Measurements from ENCODE around the gene L3HYPDH.
"Not testable (repeated sequence)": the region's sequence is repeated elsewhere in the genome, so short reads cannot be mapped to it uniquely, and the experiment has no call there.

L3HYPDH gene

GRCh38 chr14:59478540-59478939 lies 5.7 kb downstream of the L3HYPDH start:
- no peak for DNase-seq (ENCODE audit: low read depth in 2 of 2)

GRCh38 chr14:59475709-59476108 lies 8.5 kb downstream of the L3HYPDH start:
- DNase-seq (ENCODE audit: low read depth in 2 of 2) = no peak

- DNase-seq (ENCODE audit: low read depth in 2 of 2) = no peak
These were observed 10.0 kb downstream of the L3HYPDH start for GRCh38 chr14:59474172-59474571.

GRCh38 chr14:59465316-59466135 lies 18.7 kb downstream of the L3HYPDH start, which contains the start of gene GPR135:
TSS of gene GPR135 (minus strand) at chr14:59465380. CDS start at chr14:59465226, 154 bp downstream.
- no peak for DNase-seq (ENCODE audit: low read depth in 2 of 2)

GRCh38 chr14:59464486-59465315 lies 19.5 kb downstream of the L3HYPDH start:
- DNase-seq (ENCODE audit: low read depth in 2 of 2) = peak; percentile 14 to 29

DNA sequence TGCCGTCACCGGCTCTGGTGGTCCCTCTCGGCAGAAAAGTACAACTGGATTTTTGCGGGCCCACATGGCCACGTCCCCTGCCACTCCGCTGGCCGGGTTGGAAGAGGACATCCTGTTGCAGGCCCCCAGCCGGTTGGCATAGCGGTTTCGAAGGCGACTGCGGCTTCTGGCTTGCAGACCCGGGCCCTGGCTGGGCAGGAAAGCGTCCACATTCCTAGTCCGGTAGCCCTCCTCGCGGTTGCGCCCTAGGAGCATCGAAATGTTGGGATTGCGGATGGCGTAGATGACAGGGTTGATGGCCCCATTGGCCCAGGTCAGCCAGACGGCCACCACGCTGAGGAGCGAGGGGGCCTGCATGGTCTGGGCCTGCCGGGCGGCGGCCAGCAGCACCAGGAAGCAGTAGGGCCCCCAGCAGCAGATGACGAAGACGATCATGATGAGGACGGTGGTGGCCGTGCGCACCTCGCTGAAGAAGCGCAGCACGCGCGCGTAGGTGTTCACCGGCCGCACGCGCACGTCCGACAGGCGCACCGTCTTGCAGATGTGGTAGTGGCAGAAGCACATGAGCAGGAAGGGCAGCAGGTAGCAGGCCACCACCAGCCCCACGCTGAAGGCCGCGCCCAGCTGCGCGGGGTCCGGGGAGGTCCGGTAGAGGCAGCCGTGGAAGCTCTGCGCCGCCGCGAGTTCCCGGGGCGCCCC lies 20.3 kb downstream of the L3HYPDH start:
- DNase-seq (ENCODE audit: low read depth in 2 of 2) = no peak

DNA sequence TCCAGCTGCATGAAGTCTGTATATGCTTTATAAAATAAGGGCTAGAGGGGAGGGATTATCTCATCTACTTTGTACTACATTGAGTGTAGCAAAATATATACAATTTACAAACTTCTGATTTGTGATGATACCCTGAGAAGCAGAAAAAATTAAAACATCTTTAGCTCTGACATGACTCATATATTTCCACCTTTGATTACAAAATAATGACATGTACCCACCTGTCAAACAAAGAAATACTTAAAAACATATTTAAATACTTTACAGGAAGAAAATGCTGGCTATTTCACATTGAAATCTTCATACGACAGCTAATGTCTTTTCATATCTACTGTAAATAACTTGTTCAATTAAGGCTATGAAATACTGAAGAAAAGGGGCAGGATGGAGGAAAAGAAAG lies 22.3 kb downstream of the L3HYPDH start:
- DNase-seq (ENCODE audit: low read depth in 2 of 2) = no peak

- no peak for DNase-seq (ENCODE audit: low read depth in 2 of 2)
These were observed 23.8 kb downstream of the L3HYPDH start for GRCh38 chr14:59460378-59460777.

DNA sequence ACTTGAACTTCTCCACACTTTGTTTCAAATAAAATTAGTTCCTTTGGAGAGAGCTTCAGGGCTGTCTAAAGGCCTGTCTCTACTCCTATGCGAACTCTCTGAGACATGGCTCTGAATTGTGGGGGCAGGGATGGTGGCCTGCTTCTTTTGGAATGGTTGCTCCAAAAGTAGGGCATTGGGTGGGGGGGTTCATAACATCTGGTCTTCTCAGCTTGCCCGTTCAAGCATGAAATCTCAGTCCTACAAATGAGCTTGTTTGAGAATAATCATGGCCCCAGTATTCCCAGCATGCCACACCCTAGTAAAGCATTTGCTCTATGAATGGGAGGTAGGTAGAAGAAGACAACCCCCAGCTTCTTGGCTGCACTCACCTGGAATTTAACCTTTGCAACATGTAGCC lies 25.7 kb downstream of the L3HYPDH start:
- DNase-seq (ENCODE audit: low read depth in 2 of 2) = no peak

DNA sequence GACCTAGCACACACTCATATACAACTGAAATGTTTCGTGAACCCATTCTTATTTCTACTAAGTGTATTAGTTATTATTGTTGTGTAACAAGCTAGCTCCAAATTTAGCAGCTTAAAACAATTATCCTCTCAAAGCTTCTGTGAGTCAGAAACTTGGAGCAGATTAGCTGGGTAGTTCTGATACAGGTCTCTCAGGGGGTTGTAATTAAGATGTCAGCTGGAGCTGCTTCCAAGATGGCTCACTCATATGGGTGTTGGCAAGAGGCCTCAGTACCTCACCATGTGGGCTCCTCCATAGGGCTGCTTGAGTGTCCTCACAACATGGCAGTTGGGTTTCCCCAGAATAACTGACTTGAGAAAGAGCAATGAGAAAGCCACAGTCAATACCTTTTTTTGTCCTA lies 28.8 kb downstream of the L3HYPDH start:
- no peak for DNase-seq (ENCODE audit: low read depth in 2 of 2)

DNA sequence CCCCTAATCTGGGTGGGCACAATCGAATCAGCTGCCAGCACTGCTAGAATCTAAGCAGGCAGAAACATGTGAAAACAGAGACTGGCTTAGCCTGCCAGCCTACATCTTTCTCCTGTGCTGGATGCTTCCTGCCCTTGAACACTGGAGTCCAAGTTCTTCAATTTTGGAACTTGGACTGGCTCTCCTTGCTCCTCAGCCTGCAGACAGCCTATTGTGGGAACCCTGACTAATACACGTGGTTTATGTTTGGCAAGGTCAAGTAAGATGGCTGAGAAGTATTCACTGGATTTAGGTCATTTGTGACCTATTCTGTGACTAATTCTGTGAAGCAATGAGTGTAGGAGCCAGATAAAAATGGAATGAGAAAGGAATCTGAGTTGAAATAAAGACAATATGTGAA lies 30.1 kb downstream of the L3HYPDH start:
- DNase-seq (ENCODE audit: low read depth in 2 of 2) = no peak

DNA sequence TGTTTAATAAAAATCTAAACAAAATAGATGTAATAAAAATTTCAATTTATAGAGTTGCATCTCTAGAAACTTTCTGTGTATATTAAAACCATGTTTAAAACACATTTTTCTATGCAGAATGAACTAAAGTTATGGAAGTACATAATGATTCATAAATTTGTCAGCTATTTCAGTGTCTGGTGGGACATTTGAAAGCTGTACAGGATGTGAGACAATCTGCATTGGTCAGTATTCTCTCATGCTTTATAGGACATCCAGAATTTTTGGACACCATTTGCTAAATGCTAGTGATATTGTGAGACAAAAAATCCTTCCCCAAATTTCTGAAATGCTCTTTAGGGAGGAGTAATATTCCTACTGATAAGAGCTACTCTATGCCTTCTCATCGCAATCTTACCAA lies 32.4 kb downstream of the L3HYPDH start:
- DNase-seq (ENCODE audit: low read depth in 2 of 2) = no peak

GRCh38 chr14:59450716-59451115 lies 33.5 kb downstream of the L3HYPDH start:
- no peak for DNase-seq (ENCODE audit: low read depth in 2 of 2)

- DNase-seq (ENCODE audit: low read depth in 2 of 2) = not testable (repeated sequence)
These were observed 35.5 kb downstream of the L3HYPDH start for GRCh38 chr14:59448673-59449072.

DNA sequence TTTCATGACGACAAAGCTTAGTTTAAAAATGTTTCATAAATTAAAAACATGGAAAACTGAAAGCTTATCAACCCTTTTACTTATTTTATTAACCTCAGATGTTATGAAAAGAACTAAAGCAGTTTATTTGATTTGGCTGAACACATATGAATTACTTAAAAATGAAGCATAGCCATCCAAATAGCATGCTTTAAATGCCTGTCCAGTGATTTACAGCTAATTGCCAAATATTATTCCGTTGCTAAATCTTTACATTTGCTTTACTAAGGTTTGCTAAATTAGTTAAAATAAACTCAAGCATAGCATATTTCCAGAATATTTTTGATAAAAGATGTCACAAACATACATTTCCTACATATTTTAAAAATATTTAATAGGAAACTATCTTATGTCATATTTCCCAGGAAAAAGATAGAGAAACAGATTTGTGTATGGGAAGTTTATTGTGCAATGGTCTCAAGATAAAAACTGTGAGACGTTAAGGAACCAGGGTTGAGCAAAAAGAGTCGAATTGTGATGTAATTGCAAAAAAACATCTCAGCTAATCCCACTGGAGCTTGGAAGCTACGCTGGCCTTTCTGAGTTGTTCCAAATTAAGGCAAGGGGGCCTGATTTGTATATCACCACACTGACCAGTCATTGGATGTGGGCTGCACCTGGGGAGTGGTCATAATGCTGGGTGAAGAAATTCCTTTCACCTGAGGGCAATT lies 44.8 kb downstream of the L3HYPDH start:
- DNase-seq (ENCODE audit: low read depth in 2 of 2) = no peak

DNA sequence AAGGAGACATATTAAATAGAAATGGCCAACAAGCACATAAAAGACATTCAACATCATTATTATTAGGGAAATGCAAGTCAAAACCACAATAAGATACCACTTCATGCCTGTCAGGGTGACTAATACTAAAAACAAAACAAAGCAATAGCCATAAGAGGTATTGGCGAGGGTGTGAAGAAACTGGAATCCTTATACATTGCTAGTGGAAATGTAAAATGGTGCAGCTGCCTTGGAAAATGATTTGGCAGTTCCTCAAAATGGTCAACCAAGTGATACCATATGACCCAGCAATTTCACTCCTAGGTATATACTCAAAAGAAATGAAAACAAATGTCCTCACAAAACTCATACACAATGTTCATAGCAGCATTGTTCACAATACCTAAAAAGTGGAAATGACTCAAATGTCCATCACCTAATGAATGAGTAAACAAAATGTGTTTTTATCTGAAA lies 46.0 kb downstream of the L3HYPDH start:
- DNase-seq (ENCODE audit: low read depth in 2 of 2) = no peak

DNA sequence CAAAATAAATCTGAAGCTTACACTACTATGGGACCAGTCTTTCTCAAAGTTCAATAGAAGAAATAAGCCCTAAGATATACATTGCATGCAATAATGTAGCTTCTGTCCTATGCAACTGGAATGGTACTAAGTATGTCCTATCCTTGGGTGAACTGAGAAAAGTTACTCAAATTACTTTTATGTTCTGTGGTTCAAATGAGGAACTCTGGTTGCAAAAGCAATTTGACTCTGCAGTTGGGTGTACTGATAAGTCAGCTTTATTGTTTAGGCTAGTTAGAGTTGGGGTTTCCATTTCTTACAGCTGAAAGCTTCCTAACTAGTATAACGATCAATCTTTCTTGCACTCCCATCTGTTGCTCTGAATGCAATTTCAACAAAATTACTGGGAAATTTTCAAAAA lies 48.2 kb downstream of the L3HYPDH start:
- no peak for DNase-seq (ENCODE audit: low read depth in 2 of 2)

DNA sequence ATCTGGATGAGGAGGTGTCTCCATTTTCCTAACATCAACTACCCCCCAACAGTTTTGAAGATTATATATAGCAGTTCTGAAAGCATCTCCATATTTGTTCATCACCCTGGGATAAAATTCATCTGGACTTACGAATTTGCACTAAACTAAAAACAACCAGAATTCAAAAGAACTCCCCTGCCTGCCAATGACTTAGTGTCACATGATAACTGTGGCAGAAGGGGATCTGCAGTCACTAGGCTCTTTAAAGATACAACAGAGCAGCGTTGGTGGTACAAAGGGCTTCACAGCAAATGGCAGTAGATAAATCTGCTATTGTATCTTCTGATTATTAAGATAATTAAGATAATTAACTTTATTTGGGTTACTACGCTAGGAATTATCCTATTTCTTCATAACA lies 49.1 kb downstream of the L3HYPDH start:
- DNase-seq (ENCODE audit: low read depth in 2 of 2) = no peak

GRCh38 chr14:59429790-59430189 lies 54.4 kb downstream of the L3HYPDH start:
- DNase-seq (ENCODE audit: low read depth in 2 of 2) = no peak

DNA sequence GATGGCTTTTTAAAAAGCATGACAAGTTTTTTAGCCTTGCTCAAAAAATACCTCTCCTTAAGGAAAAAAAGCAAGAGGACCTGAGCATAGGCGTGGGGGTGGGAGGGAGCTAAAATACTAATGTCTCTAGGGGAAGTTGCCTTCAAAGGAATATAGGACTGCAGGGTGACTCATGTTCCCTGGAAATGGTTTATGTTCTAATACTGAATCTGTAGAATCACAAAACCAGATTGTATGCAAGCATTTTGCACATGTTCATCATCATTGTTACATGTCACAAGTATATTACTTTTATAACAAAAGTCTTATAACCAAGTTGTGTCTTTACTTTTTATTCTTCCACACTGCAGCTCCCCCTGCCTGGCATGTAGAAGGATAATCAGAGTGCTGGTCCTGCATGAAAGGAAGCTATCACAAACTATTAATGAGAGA lies 55.6 kb downstream of the L3HYPDH start:
- DNase-seq (ENCODE audit: low read depth in 2 of 2) = no peak

Measured in activated CD4-positive, alpha-beta T cell treated with anti-CD3 and anti-CD28 coated beads for 24 hours (primary cell).